GM18498 (cell line): ENCODE measurements around the gene ATP5ME.
A peak's percentile ranks its signal among the peaks of the same experiment; 100 is the strongest.
"Not testable (repeated sequence)": the region's sequence is repeated elsewhere in the genome, so short reads cannot be mapped to it uniquely, and the experiment has no call there.

ENCODE experiments used
- ATAC-seq: cut with Tn5 transposase; IDR thresholded peaks from one replicate; pipeline ENCODE4 v1.9.1; 2021; ENCODE audit warnings: mild to moderate bottlenecking, moderate library complexity; ENCODE audit not compliant: unreplicated experiment

ATP5ME gene, protein sequence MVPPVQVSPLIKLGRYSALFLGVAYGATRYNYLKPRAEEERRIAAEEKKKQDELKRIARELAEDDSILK

GRCh38 chr4:674172-675035 is at the start of gene ATP5ME, which contains the start of gene MYL5:
ATP5ME (minus strand) TSS chr4:674276; CDS start chr4:674247, 29 bp downstream.
MYL5 (plus strand) TSS chr4:674542; CDS start chr4:678027, 3,485 bp downstream.
- peak; percentile 87 for ATAC-seq

DNA sequence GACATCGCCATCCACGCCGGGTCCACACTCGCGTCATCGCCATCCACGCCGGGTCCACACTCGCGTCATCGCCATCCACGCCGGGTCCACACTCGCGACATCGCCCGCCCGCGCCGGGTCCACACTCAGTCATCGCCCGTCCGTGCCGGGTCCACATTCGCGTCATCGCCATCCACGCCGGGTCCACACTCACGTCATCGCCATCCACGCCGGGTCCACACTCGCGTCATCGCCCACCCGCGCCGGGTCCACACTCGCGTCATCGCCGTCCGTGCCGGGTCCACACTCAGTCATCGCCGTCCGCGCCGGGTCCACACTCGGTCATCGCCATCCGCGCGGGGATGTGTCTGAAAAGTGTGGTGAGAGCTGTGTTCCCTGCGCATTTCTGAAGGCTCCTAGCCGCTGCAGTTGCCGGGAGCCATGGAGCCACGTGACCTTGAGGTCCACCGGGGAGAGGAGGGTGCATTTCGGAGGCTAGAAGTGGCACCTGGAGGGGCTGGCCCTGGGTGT is 48.8 kb upstream of the ATP5ME start:
- ATAC-seq: no peak

DNA sequence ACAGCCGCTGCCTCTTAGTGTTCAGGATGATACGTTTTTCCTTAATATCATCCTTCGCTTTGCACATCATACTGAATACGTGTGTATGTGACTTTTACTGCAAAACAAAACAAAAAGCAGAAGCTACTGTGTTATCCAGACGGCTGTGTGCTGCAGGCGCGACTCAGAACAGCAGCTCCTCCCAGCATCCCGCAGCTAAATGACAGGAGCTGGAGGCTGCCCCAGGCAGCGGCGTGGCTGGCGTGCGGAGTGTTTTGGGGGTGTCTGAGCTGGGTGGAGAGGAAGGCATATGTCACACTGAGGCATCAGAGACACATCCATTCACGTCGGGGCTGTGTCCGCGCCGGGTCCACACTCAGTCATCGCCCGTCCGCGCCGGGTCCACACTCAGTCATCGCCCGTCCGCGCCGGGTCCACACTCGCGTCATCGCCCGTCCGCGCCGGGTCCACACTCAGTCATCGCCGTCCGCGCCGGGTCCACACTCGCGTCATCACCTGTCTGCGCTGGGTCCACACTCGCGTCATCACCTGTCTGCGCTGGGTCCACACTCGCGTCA is 48.2 kb upstream of the ATP5ME start:
- ATAC-seq: no peak

GRCh38 chr4:721261-722168 is 47.4 kb upstream of the ATP5ME start:
- ATAC-seq: no peak

- ATAC-seq: no peak
Measured at GRCh38 chr4:720111-720860, 46.2 kb upstream of the ATP5ME start.

- ATAC-seq: no peak
Measured at GRCh38 chr4:718460-718859, 44.4 kb upstream of the ATP5ME start.

DNA sequence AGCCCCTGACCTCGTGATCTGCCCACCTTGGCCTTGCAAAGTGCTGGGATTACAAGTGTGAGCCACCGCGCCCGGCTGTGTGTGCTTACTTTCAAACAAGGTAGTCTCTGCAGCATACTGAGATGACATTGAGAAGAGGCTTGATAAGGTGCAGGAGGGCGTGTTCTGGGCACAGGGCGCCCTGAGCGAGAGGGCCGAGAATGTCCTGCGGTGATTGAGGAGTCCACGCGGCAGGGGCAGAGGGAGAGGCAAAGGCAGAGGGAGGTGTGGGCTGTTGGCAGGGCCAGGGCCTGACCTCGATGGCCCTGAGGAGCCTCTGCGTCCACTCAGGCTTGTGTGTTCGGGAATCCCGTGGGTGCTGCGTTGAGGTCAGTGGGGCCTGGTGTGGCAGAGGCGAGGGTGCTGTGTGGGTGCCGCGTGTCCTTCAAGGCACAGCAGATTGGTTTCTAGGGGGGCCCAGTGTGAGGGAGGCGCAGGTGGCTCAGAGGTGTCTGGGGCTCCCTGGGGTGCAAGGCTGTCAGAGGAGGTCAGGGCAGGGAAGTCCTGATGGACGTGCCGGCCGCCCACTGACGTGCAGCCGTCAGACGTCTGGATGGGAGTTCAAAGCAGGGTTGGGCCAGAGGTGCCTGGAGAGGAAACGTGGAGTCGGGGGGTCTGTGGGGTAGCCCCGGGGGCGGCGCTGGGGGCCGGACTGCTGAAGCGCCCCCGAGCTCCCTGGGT is 43.7 kb upstream of the ATP5ME start:
- ATAC-seq: no peak

DNA sequence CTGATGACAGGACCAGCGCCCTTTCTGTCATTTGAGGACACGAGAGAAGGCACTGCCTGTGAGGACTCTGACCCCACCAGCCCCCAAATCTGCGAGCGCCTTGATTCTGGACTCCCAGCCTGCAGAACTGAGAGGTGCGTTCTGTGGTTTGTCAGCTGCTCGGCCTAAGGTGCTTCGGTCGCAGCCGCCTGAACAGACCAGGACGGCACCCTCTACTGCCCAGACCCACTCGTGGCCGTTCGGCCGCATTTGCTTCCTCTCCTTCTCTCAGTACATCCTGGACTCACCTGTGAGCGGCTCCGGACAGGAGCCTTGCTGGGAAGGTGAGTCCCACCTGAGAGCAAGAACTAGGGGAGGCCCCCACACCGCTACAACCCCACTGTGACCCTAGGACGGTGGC is 40.0 kb upstream of the ATP5ME start:
- ATAC-seq: no peak

GRCh38 chr4:712916-713632 is 39.0 kb upstream of the ATP5ME start:
- no peak for ATAC-seq

- no peak for ATAC-seq
Measured at GRCh38 chr4:712093-712492, 38.0 kb upstream of the ATP5ME start.

DNA sequence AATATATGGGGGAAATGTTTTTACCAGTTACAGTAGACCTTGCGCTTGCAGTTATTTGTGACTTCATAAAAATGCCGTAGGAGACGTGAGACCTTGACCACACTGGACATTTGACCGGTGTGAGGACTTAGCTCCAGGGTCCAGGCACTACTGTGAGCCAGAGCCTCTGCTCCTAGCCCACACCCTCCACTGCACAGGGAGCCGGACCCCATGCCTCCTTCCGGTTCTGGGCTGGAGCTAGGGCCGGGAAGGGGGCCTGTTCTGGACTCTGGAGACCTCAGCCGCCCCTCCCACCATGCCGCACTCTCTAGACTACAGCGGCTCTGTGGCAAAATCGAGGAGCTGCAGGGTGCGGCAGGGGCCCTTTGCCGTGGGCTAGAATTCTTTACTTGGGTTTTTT is 36.8 kb upstream of the ATP5ME start:
- ATAC-seq: no peak

DNA sequence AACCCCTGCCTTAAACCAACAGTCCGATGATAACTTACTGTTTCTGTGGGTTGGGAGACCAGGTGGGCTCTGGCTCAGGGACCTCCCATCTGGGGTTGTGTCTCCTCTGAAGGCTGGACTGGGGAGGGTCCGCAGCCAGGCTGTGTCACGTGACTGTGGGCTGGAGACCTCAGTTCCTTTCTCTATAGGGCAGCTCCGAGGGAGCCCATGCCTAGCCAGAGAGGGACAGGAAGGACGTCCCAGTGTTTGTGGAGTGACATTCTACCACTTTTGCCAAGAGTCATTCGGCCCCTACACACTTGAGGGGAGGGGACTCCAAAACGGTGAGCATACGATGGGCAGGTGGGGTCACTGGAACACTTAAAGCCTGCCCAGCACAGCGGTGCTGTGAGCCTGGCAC is 36.0 kb upstream of the ATP5ME start:
- ATAC-seq: no peak

- no peak for ATAC-seq
Measured at GRCh38 chr4:709348-709747, 35.3 kb upstream of the ATP5ME start.

DNA sequence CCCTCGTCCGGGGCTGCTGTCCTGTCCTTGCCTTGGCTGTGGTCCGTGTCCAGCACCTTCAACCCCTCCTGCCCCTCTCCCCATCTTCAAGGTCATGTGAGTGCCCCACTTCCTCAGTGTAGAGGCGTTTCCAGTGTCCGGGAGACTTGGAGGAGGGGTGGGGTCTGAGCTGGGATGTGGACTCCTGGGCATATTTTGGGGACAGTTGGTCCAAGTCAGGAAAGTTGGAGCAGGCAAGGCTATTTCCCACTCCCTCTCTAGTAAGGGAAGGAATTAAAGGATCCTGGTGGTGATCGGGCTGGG is 34.5 kb upstream of the ATP5ME start:
- no peak for ATAC-seq

- ATAC-seq: no peak
Measured at GRCh38 chr4:707929-708630, 34.0 kb upstream of the ATP5ME start.

DNA sequence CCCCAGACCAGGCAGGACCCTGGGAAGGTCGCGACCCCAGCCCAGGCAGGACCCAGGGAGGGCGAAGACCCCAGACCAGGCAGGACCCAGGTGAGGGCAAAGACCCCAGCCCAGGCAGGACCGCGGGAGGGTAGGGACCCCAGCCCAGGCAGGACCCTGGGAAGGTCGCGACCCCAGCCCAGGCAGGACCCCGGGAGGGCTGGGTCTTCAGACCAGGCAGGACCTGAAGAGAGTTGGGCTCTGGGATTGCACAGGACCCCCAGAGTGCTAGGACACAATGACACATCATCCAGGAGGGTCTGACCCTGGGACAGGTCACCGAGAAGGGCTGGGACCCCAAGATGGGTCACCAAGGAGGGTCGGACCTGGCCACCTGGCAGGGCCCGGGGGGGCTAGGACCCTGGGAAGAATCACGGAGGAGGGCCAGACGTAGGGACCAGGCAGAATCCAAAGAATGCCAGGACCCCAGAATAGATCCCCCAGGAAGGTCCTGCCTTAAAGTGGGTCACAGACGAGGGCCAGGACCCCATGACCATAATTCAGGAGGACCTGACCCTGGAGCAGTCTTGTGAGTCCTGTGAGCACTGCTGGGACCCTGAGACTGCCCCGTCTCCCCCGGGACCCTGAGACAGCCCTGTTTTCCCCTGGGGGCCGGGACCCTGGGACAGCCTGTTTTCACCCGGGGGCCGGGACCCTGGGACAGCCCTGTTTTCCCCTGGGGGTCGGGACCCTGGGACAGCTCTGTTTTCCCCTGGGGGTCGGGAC is 32.9 kb upstream of the ATP5ME start:
- ATAC-seq: no peak

DNA sequence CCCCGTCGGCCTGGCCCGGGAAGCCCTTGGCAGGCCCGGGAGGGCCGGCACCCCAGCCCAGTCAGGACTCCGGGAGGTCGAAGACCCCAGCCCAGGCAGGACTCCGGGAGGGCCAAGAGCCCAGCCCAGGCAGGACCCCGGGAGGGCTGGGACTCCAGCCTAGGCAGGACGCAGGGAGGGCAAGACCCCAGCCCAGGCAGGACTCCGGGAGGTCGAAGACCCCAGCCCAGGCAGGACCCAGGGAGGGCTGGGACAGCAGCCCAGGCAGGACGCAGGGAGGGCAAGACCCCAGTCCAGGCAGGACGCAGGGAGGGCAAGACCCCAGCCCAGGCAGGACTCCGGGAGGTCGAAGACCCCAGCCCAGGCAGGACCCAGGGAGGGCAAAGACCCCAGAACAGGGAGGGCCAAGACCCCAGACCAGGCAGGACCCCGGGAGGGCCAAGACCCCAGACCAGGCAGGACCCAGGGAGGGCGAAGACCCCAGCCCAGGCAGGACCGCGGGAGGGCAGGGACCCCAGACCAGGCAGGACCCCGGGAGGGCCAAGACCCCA is 32.1 kb upstream of the ATP5ME start:
- not testable (repeated sequence) for ATAC-seq
